Activated CD4-positive, alpha-beta T cell treated with anti-CD3 and anti-CD28 coated beads for 36 hours (primary cell): ENCODE measurements around the gene MYBPC2. TPM values are rescaled to one million over a fixed set of nuclear protein-coding genes. Genes with fewer than 3 reads are reported as not detected.

ENCODE experiments used
- ATAC-seq: fragments of 200-7000 bp; cut with Tn5 transposase; one replicate; pipeline ENCODE4 v1.10.0; 2021; ENCODE audit warnings: mild to moderate bottlenecking, moderate library complexity
- CTCF ChIA-PET: fragments of 350-600 bp; sonication (Branson Sonifier 250); formaldehyde crosslinking; loops from one replicate; lab custom pipeline; 2021; ENCODE audit warnings: antibody characterized with exemption; lab: Charles Lee
- POLR2A ChIA-PET: fragments of 350-600 bp; sonication (Branson Sonifier 250); formaldehyde crosslinking; loops from one replicate; lab custom pipeline; 2021; ENCODE audit warnings: antibody characterized with exemption, inconsistent platforms; lab: Charles Lee
- DNase-seq: peaks from one replicate; pipeline ENCODE4 v3.0.0-alpha.2; 2020
- H3K27ac Mint-ChIP-seq: one replicate; pipeline ENCODE4 v1.8.0; 2021; ENCODE audit warnings: mixed read lengths
- H3K27me3 Mint-ChIP-seq: one replicate; pipeline ENCODE4 v1.8.0; 2021; ENCODE audit warnings: mixed read lengths
- H3K36me3 Mint-ChIP-seq: one replicate; pipeline ENCODE4 v1.8.0; 2021; ENCODE audit warnings: low read depth, mixed read lengths
- H3K4me1 Mint-ChIP-seq: one replicate; pipeline ENCODE4 v1.8.0; 2021; ENCODE audit warnings: mixed read lengths
- H3K4me3 Mint-ChIP-seq: one replicate; pipeline ENCODE4 v1.8.0; 2021; ENCODE audit warnings: mild to moderate bottlenecking, moderate library complexity, mixed read lengths
- H3K9me3 Mint-ChIP-seq: one replicate; pipeline ENCODE4 v1.8.0; 2021; ENCODE audit warnings: low read depth, mixed read lengths
- intact Hi-C, 2 experiments: fragments of 100-400 bp; cut with DNase I in 1 of 2; cut with micrococcal nuclease in 1 of 2; formaldehyde crosslinking; loops; one replicate each; pipeline versions ENCODE4 v1.14.2 to v1.15.1; 2022 to 2024; cut with DNase I, micrococcal nuclease
- total RNA-seq, 2 experiments: library from RNA; stranded (reverse); gene quantifications; one replicate each; pipeline ENCODE4 v1.2.3, GENCODE V29; 2021

Gene MYBPC2
- total RNA-seq, 2 experiments from 2014 or later: 0.14 to 0.30 TPM

- ATAC-seq (no peak), DNase-seq (no peak)
- Mint-ChIP-seq H3K36me3 (peaks cover 36% of the 10 kb centered on the region), H3K4me3 (no peak overlapping the region), H3K4me1 (no peaks in the 10 kb centered on the region), H3K9me3 (no peaks in the 10 kb centered on the region), H3K27me3 (no peaks in the 10 kb centered on the region), H3K27ac (no peak overlapping the region)
- intact Hi-C loops: no loop called here
- ChIA-PET POLR2A (no interaction called here), CTCF (no interaction called here)
Observed at GRCh38 chr19:50393589-50393988, 39.1 kb upstream of the MYBPC2 start.

DNA sequence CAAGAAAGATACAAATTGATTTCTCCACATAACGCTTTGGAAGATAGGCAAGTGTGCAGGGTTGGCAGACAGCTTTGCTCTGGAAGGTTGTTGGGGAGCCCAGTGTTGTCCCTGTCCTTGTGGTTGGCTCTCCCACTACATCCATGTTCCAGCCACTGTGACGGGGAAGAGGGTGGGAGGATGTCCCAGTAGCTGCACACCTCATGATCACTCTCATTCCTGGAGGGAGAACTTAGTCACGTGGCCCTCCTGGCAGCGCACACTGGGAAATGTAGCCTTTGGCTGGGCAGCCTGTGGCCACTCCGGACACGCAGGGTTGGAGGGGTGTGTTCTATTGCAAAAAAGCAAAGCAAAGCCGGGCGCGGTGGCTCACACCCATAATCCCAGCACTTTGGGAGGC lies 38.7 kb upstream of the MYBPC2 start:
- ATAC-seq: no peak
- no peaks in the 10 kb centered on the region for H3K27me3 Mint-ChIP-seq
- H3K27ac Mint-ChIP-seq: no peak overlapping the region
- no peak for DNase-seq
- ChIA-PET POLR2A (no interaction called here), CTCF (no interaction called here)
- no peaks in the 10 kb centered on the region for H3K9me3 Mint-ChIP-seq
- H3K4me3 Mint-ChIP-seq: no peak overlapping the region
- no peaks in the 10 kb centered on the region for H3K4me1 Mint-ChIP-seq
- intact Hi-C loops: no loop called here
- peaks cover 39% of the 10 kb centered on the region for H3K36me3 Mint-ChIP-seq

GRCh38 chr19:50398675-50399367 lies 33.9 kb upstream of the MYBPC2 start:
- H3K27me3 Mint-ChIP-seq: no peaks in the 10 kb centered on the region
- H3K9me3 Mint-ChIP-seq: no peaks in the 10 kb centered on the region
- H3K27ac Mint-ChIP-seq: no peak overlapping the region
- no peak overlapping the region for H3K4me3 Mint-ChIP-seq
- no peak for ATAC-seq
- H3K36me3 Mint-ChIP-seq: peaks cover 34% of the 10 kb centered on the region
- no peaks in the 10 kb centered on the region for H3K4me1 Mint-ChIP-seq
- no peak for DNase-seq
- ChIA-PET POLR2A (no interaction called here), CTCF (interaction anchor here (0.9 to 1.4 kb wide), 2 partner anchors 30 to 157 kb away, joined by 3 to 5 read pairs; no protein-coding TSS in a partner anchor)
- intact Hi-C loops: no loop called here

DNA sequence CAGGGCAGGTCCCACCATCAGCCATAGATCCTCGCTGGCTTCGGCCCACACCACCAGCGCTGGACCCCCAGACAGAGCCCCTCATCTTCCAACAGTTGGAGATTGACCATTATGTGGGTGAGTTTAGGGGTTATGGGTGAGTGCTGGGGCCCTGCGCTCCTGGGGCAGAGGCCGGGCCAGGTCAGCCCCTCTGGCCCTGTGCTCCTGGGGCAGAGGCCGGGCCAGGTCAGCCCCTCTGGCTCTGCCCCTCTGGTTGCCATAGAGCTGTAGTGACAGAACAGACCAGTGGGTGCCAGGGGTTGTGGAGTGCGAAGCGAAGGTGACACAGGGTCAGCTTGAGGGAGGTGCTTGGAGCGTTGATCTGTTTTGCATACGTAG lies 33.3 kb upstream of the MYBPC2 start:
- H3K9me3 Mint-ChIP-seq: no peaks in the 10 kb centered on the region

DNA sequence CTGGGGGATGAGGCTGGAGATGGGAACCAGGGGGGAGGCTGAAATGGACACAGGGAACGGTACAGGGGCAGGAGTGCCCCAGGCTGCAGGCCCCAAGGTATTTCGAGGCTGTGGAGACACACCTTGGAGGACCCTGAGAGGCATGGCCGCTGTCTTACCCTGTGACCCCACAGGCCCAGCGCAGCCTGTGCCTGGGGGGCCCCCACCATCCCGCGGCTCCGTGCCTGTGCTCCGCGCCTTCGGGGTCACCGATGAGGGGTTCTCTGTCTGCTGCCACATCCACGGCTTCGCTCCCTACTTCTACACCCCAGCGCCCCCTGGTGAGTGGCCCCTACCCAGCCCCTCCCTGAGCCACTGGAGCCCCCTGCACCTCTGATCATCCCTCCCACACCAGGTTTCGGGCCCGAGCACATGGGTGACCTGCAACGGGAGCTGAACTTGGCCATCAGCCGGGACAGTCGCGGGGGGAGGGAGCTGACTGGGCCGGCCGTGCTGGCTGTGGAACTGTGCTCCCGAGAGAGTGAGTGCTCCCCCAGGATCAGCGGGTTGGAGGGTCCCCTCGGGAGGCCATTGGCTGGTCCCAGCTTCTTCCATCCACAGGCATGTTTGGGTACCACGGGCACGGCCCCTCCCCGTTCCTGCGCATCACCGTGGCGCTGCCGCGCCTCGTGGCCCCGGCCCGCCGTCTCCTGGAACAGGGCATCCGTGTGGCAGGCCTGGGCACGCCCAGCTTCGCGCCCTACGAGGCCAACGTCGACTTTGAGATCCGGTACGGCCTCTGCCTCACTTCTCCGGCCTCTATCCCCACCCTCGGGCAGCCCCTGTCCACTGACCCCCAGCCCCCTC lies 30.9 kb upstream of the MYBPC2 start:
- DNase-seq: no peak
- ChIA-PET POLR2A (no interaction called here), CTCF (no interaction called here)
- Mint-ChIP-seq H3K27ac (no peak overlapping the region), H3K9me3 (no peaks in the 10 kb centered on the region), H3K4me1 (no peaks in the 10 kb centered on the region), H3K36me3 (peaks cover 39% of the 10 kb centered on the region), H3K4me3 (no peak overlapping the region), H3K27me3 (no peaks in the 10 kb centered on the region)
- intact Hi-C loops: no loop called here
- no peak for ATAC-seq

More for the DNA sequence above, 33.3 kb upstream of the MYBPC2 start:
- Mint-ChIP-seq H3K27ac (no peak overlapping the region), H3K4me1 (no peaks in the 10 kb centered on the region), H3K36me3 (peaks cover 32% of the 10 kb centered on the region), H3K27me3 (no peaks in the 10 kb centered on the region), H3K4me3 (no peak overlapping the region)
- POLR2A ChIA-PET: no interaction called here
- ATAC-seq: no peak
- no peak for DNase-seq
- intact Hi-C loops: no loop called here
- CTCF ChIA-PET: interaction anchor here (0.9 kb wide), 2 partner anchors 42 to 157 kb away, joined by 3 to 5 read pairs; no protein-coding TSS in a partner anchor

- Mint-ChIP-seq H3K4me3 (no peak overlapping the region), H3K9me3 (no peaks in the 10 kb centered on the region), H3K27me3 (no peaks in the 10 kb centered on the region), H3K36me3 (peaks cover 40% of the 10 kb centered on the region), H3K27ac (no peak overlapping the region), H3K4me1 (no peaks in the 10 kb centered on the region)
- ChIA-PET POLR2A (no interaction called here), CTCF (no interaction called here)
- no peak for ATAC-seq
- intact Hi-C loops: no loop called here
- DNase-seq: no peak
Observed at GRCh38 chr19:50402544-50403301, 30.0 kb upstream of the MYBPC2 start.

- Mint-ChIP-seq H3K36me3 (peaks cover 40% of the 10 kb centered on the region), H3K4me3 (no peak overlapping the region), H3K27me3 (no peaks in the 10 kb centered on the region), H3K9me3 (no peaks in the 10 kb centered on the region), H3K4me1 (no peaks in the 10 kb centered on the region), H3K27ac (no peak overlapping the region)
- ATAC-seq (no peak), DNase-seq (no peak)
- ChIA-PET CTCF (no interaction called here), POLR2A (no interaction called here)
- intact Hi-C loops: no loop called here
Observed at GRCh38 chr19:50406156-50406820, 26.4 kb upstream of the MYBPC2 start.

GRCh38 chr19:50406829-50407228 lies 25.9 kb upstream of the MYBPC2 start:
- no peak overlapping the region for H3K27ac Mint-ChIP-seq
- CTCF ChIA-PET: no interaction called here
- DNase-seq: no peak

GRCh38 chr19:50409347-50409746 lies 23.3 kb upstream of the MYBPC2 start:
- Mint-ChIP-seq H3K4me3 (no peak overlapping the region), H3K9me3 (no peaks in the 10 kb centered on the region), H3K4me1 (no peaks in the 10 kb centered on the region), H3K27me3 (no peaks in the 10 kb centered on the region), H3K27ac (no peak overlapping the region), H3K36me3 (peaks cover 45% of the 10 kb centered on the region)
- ATAC-seq (no peak), DNase-seq (no peak)
- intact Hi-C loops: no loop called here
- ChIA-PET CTCF (interaction anchor here (0.7 kb wide), 1 partner anchor 51 kb away, joined by 4 read pairs; no protein-coding TSS in a partner anchor), POLR2A (no interaction called here)

More at GRCh38 chr19:50406829-50407228, 25.9 kb upstream of the MYBPC2 start:
- POLR2A ChIA-PET: no interaction called here
- Mint-ChIP-seq H3K4me3 (no peak overlapping the region), H3K4me1 (no peaks in the 10 kb centered on the region), H3K27me3 (no peaks in the 10 kb centered on the region), H3K36me3 (peaks cover 42% of the 10 kb centered on the region), H3K9me3 (no peaks in the 10 kb centered on the region)
- intact Hi-C loops: no loop called here
- ATAC-seq: no peak

DNA sequence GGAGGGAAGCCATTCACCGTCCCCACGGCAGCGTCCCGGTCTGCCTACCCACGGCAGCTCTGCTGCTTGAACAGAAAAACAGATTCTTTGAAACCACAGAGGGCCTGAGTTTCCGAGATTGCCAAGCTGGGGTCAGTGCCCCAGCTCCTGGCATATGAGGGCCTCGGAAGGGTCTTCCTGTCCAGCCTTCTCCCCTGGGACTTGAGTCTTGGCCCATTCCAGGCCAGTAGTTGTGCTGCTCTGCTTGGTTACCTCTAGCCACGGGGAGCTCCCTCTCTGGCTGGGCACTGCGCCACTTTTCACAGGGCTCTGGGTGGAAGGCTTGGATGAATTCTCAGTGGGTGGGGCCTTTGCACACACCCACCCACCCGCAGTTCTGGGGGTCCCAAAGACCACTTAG lies 22.6 kb upstream of the MYBPC2 start:
- ATAC-seq (no peak), DNase-seq (no peak)
- Mint-ChIP-seq H3K36me3 (peaks cover 49% of the 10 kb centered on the region), H3K9me3 (no peaks in the 10 kb centered on the region), H3K4me1 (no peaks in the 10 kb centered on the region), H3K4me3 (no peak overlapping the region), H3K27me3 (no peaks in the 10 kb centered on the region), H3K27ac (no peak overlapping the region)
- intact Hi-C loops: no loop called here
- POLR2A ChIA-PET: interaction anchor here (0.6 kb wide), 1 partner anchor 15 kb away, joined by 3 read pairs; no protein-coding TSS in a partner anchor
- CTCF ChIA-PET: interaction anchor here (0.7 to 1.1 kb wide), 2 partner anchors 18 to 174 kb away, joined by 3 read pairs; no protein-coding TSS in a partner anchor

- ChIA-PET POLR2A (no interaction called here), CTCF (interaction anchor here (1.3 kb wide), 1 partner anchor 17 kb away, joined by 5 read pairs; no protein-coding TSS in a partner anchor)
- ATAC-seq (no peak), DNase-seq (no peak)
- Mint-ChIP-seq H3K4me3 (no peak overlapping the region), H3K27ac (no peak overlapping the region), H3K36me3 (peaks cover 40% of the 10 kb centered on the region), H3K27me3 (no peaks in the 10 kb centered on the region), H3K4me1 (no peaks in the 10 kb centered on the region), H3K9me3 (no peaks in the 10 kb centered on the region)
- intact Hi-C loops: no loop called here
Observed at GRCh38 chr19:50412419-50412818, 20.3 kb upstream of the MYBPC2 start.
